Measurements from ENCODE around the gene FAM222A.

DNA sequence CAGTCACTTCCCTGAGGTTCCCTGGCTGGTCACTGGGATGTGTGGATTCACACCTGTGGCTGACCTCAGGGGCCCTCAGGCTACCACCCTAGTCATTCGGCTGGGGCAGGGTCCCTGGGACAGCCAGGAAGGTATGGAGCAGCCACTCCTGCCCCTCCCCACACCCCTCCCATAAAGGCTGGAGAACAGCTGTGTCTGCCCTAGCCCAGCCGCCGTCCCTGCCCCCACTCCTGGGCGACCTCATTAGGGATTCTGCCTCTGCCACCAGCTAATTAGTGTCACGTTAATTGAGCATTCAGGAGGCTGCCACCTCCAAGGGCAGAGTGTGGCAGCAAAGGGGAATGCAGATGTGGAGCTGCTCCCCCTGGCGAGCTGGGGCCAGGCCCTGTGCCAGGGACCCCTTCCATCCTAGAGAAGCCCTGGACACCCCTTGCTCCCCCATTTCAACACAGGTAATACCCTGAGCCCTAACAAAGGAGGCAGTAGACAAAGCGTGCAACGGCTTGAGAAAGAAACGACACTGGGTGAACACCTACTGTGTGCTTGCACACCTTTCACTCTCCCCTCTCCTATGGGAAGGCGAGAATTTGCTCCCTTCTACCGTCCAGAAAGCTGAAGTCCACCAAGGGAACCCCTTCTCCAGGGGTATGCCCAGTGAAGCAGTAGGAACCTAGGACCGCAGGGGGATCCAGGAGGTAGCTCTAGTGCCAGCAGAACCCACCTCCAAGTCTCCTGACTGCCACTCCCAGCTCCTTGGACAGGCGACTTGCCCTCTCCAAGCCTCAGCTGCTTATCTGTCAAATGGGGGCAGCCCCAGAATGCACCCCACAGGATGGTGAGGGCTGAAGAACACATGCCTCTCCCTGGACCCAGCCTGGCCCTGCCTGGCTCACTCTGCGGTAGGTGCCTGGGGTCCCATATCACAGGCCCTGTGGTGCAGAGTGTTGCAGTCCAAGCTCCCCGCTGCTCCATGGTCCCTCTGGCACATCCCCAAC, 45.1 kb downstream of the FAM222A start:
- no peak for TF ChIP-seq ZNF677 (tag by site-specific recombination; IDR thresholded peaks at IDR 0.05)
- TF ChIP-seq, protein P1, sequence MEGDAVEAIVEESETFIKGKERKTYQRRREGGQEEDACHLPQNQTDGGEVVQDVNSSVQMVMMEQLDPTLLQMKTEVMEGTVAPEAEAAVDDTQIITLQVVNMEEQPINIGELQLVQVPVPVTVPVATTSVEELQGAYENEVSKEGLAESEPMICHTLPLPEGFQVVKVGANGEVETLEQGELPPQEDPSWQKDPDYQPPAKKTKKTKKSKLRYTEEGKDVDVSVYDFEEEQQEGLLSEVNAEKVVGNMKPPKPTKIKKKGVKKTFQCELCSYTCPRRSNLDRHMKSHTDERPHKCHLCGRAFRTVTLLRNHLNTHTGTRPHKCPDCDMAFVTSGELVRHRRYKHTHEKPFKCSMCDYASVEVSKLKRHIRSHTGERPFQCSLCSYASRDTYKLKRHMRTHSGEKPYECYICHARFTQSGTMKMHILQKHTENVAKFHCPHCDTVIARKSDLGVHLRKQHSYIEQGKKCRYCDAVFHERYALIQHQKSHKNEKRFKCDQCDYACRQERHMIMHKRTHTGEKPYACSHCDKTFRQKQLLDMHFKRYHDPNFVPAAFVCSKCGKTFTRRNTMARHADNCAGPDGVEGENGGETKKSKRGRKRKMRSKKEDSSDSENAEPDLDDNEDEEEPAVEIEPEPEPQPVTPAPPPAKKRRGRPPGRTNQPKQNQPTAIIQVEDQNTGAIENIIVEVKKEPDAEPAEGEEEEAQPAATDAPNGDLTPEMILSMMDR (tag by site-specific recombination; IDR thresholded peaks at IDR 0.05): no peak
- TF ChIP-seq YY1 (tag by site-specific recombination; IDR thresholded peaks at IDR 0.05): no peak
- TF ChIP-seq ZEB2 (tag by site-specific recombination; IDR thresholded peaks at IDR 0.05): no peak
- TF ChIP-seq ZBTB20 (tag by site-specific recombination; IDR thresholded peaks at IDR 0.05): no peak
- TF ChIP-seq MEIS1 (CRISPR knock-in tag; IDR thresholded peaks at IDR 0.05; ENCODE audit: borderline replicate concordance): no peak
- no peak for TF ChIP-seq ZBTB1 (tag by site-specific recombination; IDR thresholded peaks at IDR 0.05)
- TF ChIP-seq, protein P2, sequence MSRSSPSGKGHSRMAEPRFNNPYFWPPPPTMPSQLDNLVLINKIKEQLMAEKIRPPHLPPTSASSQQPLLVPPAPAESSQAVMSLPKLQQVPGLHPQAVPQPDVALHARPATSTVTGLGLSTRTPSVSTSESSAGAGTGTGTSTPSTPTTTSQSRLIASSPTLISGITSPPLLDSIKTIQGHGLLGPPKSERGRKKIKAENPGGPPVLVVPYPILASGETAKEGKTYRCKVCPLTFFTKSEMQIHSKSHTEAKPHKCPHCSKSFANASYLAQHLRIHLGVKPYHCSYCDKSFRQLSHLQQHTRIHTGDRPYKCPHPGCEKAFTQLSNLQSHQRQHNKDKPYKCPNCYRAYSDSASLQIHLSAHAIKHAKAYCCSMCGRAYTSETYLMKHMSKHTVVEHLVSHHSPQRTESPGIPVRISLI (tag by site-specific recombination; IDR thresholded peaks at IDR 0.05): no peak
- TF ChIP-seq ZNF423 (tag by site-specific recombination; IDR thresholded peaks at IDR 0.05): no peak
- TF ChIP-seq, protein P3, sequence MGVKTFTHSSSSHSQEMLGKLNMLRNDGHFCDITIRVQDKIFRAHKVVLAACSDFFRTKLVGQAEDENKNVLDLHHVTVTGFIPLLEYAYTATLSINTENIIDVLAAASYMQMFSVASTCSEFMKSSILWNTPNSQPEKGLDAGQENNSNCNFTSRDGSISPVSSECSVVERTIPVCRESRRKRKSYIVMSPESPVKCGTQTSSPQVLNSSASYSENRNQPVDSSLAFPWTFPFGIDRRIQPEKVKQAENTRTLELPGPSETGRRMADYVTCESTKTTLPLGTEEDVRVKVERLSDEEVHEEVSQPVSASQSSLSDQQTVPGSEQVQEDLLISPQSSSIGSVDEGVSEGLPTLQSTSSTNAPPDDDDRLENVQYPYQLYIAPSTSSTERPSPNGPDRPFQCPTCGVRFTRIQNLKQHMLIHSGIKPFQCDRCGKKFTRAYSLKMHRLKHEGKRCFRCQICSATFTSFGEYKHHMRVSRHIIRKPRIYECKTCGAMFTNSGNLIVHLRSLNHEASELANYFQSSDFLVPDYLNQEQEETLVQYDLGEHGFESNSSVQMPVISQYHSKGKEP (tag by site-specific recombination; IDR thresholded peaks at IDR 0.05): no peak
- no peak for TF ChIP-seq SETDB1 (IDR thresholded peaks at IDR 0.05; ENCODE audit: insufficient read length, low read length)
- no peak for TF ChIP-seq PRDM1 (tag by site-specific recombination; IDR thresholded peaks at IDR 0.05)

Data from HEK293 (cell line).